T-cell (primary cell): ENCODE data around the gene FLOT2. TPM values are rescaled to one million over a fixed set of nuclear protein-coding genes. Genes with fewer than 3 reads are reported as not detected.

ENCODE experiments used
- ATAC-seq, 4 experiments: fragments of 200-7000 bp in 3 of 4; fragments of 150-1000 bp in 1 of 4; cut with Tn5 transposase; replicated peaks in 1 of 4; 1 replicate in 3 of 4; 2 replicates in 1 of 4; pipeline ENCODE4 v1.10.0; 2021; ENCODE audit warnings: moderate library complexity in 3 of 4, mild to moderate bottlenecking in 2 of 4, moderate number of reproducible peaks in 1 of 4
- CTCF ChIA-PET, 2 donors: fragments of 300-600 bp; sonication (Branson Sonifier 250); formaldehyde crosslinking; loops; one replicate each; lab custom pipeline; 2022; ENCODE audit warnings: antibody characterized with exemption in 2 of 2; lab: Charles Lee
- POLR2A ChIA-PET, 2 donors: fragments of 300-600 bp; sonication (Branson Sonifier 250); formaldehyde crosslinking; loops; one replicate each; lab custom pipeline; 2022; ENCODE audit warnings: antibody characterized with exemption in 2 of 2; lab: Charles Lee
- DNase-seq, 35 experiments: peaks; one replicate each; pipeline versions ENCODE4 v3.0.0 to v3.0.0-alpha.2; 2013 to 2023
- H3K27ac ChIP-seq: one replicate; pipeline ENCODE4 v1.5.1; 2013; ENCODE audit warnings: low read length
- H3K27me3 ChIP-seq, 2 experiments: replicated peaks in 1 of 2; 1 replicate in 1 of 2; 2 replicates in 1 of 2; pipeline versions ENCODE4 v1.6.1 to v1.7.0; 2013; ENCODE audit warnings: low read length in 1 of 2, mixed read lengths in 1 of 2; ENCODE audit not compliant: control insufficient read depth in 2 of 2, insufficient read depth in 2 of 2; ENCODE audit errors: extremely low read depth in 1 of 2
- H3K36me3 ChIP-seq, 2 donors: 1 replicate in 1 of 2; 2 replicates in 1 of 2; pipeline versions ENCODE4 v1.6.1 to v1.7.0; 2013; ENCODE audit warnings: low read length in 1 of 2; ENCODE audit not compliant: control insufficient read depth in 2 of 2, insufficient read depth in 1 of 2; ENCODE audit errors: extremely low read depth in 1 of 2
- H3K4me1 ChIP-seq, 2 experiments: 1 replicate in 1 of 2; 2 replicates in 1 of 2; pipeline versions ENCODE4 v1.6.1 to v1.7.0; 2013; ENCODE audit warnings: low read length in 2 of 2, mixed read lengths in 1 of 2; ENCODE audit not compliant: insufficient read depth in 2 of 2, control insufficient read depth in 1 of 2; ENCODE audit errors: extremely low read depth in 1 of 2
- H3K4me3 ChIP-seq, 2 donors: 1 replicate in 1 of 2; 2 replicates in 1 of 2; pipeline versions ENCODE4 v1.5.1 to v1.7.0; 2013; ENCODE audit warnings: mild to moderate bottlenecking in 2 of 2, low read length in 1 of 2, moderate library complexity in 1 of 2; ENCODE audit not compliant: control insufficient read depth in 1 of 2; ENCODE audit errors: extremely low read depth in 1 of 2
- H3K9me3 ChIP-seq: 2 replicates; pipeline ENCODE4 v1.7.0; 2013
- H3K27ac Mint-ChIP-seq, 2 donors: one replicate each; pipeline ENCODE4 v1.8.0; 2020 to 2021; ENCODE audit warnings: mild to moderate bottlenecking in 2 of 2, mixed read lengths in 2 of 2
- H3K27me3 Mint-ChIP-seq, 2 donors: one replicate each; pipeline ENCODE4 v1.8.0; 2021 to 2022; ENCODE audit warnings: mixed read lengths in 2 of 2
- H3K36me3 Mint-ChIP-seq: one replicate; pipeline ENCODE4 v1.8.0; 2021; ENCODE audit warnings: mixed read lengths
- H3K4me1 Mint-ChIP-seq, 3 donors: one replicate each; pipeline ENCODE4 v1.8.0; 2020 to 2022; ENCODE audit warnings: mixed read lengths in 3 of 3, mild to moderate bottlenecking in 1 of 3
- H3K4me3 Mint-ChIP-seq, 3 donors: one replicate each; pipeline ENCODE4 v1.8.0; 2020 to 2022; ENCODE audit warnings: mild to moderate bottlenecking in 3 of 3, mixed read lengths in 3 of 3, moderate library complexity in 3 of 3
- H3K9me3 Mint-ChIP-seq, 3 donors: one replicate each; pipeline ENCODE4 v1.8.0; 2020 to 2022; ENCODE audit warnings: mixed read lengths in 3 of 3
- WGBS: methylation state at CpG from one replicate; pipeline ENCODE4 v1.1.5; 2013; ENCODE audit warnings: missing lambda C conversion rate; ENCODE audit not compliant: insufficient coverage; 5-methylcytosine and 5-hydroxymethylcytosine counted together
- total RNA-seq, 35 experiments: library from RNA in 6 of 35; stranded (reverse) in 6 of 35; fragments of 120-200 nt in 1 of 35; gene quantifications; one replicate each; pipeline versions ENCODE4 v1.2.1 to v1.2.4 and lab custom pipeline; 2013 to 2026

FLOT2 gene
- total RNA-seq, 5 donors from 2014 or later (not counting 1 experiment from before 2014, with no cell fraction given), result 138 to 256 (median 235) TPM

DNA sequence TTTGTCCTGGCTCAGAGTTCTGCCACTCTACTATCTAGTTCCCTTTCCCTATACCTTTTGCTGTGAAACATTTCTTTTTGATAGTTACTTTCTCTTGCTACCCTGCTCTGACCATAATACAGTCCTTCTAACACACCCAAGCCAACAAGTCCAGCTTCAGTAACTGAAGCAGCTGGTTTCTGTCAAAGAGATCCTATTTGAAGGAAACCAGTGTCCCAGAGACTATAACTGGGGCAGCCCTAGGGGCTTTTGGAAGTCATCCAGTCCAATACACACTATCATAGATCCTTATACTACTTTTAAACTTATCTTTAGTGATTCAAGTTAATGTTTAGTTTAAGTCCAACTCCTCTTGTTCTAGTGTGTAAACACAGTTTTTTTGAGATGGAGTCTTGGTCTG lies 22.7 kb upstream of the FLOT2 start:
- Histone ChIP-seq H3K4me1 (peaks cover under 1 to 16% of the 10 kb centered on the region in 2 experiments), H3K27ac (no peak overlapping the region), H3K27me3 (no peaks in the 10 kb centered on the region), H3K4me3 (no peak overlapping the region), H3K36me3 (peaks cover 16 to 93% of the 10 kb centered on the region in 2 donors), H3K9me3 (no peaks in the 10 kb centered on the region)
- CTCF ChIA-PET, result interaction anchor here in 1 of 2 donors (0.6 kb wide), 1 partner anchor 92 kb away, joined by 3 read pairs; no protein-coding TSS in a partner anchor
- DNase-seq (no peak), ATAC-seq (no peak)
- no peaks in the 10 kb centered on the region for H3K9me3 Mint-ChIP-seq
- H3K27ac Mint-ChIP-seq, result peak overlapping the region; percentile 24 to 83
- peaks cover 24 to 32% (median 30%) of the 10 kb centered on the region in 3 donors for H3K4me1 Mint-ChIP-seq
- POLR2A ChIA-PET, result no interaction called here
- H3K27me3 Mint-ChIP-seq, result no peaks in the 10 kb centered on the region
- H3K36me3 Mint-ChIP-seq, result peaks cover 74% of the 10 kb centered on the region
- H3K4me3 Mint-ChIP-seq, result no peak overlapping the region

DNA sequence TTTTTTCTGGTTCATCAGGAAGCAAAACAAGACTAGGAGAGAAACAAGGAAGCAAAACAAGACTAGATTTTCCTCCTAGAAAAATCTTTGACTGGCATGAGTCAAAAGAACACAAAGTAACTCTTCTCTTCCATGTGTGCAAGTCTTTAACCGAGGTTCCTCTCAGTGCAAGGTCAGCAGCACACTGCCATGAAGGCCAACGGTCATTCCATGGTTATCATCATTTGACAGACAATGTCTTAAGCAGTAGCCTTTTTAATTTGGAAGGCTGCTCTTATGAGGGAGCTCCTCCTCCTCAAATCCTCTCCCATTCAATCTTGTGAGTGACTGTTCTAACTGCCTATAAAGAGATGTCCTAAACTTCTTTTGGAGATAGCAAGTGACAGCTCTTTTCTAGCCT lies 20.8 kb upstream of the FLOT2 start:
- no peaks in the 10 kb centered on the region for H3K27me3 ChIP-seq
- ATAC-seq (no peak), DNase-seq (no peak)
- H3K27ac ChIP-seq, result no peak overlapping the region
- H3K27me3 Mint-ChIP-seq, result no peaks in the 10 kb centered on the region
- peak overlapping the region; percentile 27 to 41 for H3K27ac Mint-ChIP-seq
- H3K9me3 ChIP-seq, result no peaks in the 10 kb centered on the region
- ChIA-PET CTCF (interaction anchor here (0.5 to 1.1 kb wide), 4 partner anchors 17 to 495 kb away, joined by 3 to 6 read pairs (median 4); no protein-coding TSS in a partner anchor), POLR2A (no interaction called here)
- no CpG with 5 or more reads among the region's 2 CpGs for WGBS
- H3K36me3 Mint-ChIP-seq, result peaks cover 73% of the 10 kb centered on the region
- H3K9me3 Mint-ChIP-seq, result no peaks in the 10 kb centered on the region
- no peaks in the 10 kb centered on the region for H3K4me1 ChIP-seq
- H3K36me3 ChIP-seq, result peaks cover 26 to 95% of the 10 kb centered on the region in 2 donors
- H3K4me3 ChIP-seq, result no peak overlapping the region
- H3K4me1 Mint-ChIP-seq, result peaks cover 7 to 18% (median 17%) of the 10 kb centered on the region in 3 donors
- no peak overlapping the region for H3K4me3 Mint-ChIP-seq

DNA sequence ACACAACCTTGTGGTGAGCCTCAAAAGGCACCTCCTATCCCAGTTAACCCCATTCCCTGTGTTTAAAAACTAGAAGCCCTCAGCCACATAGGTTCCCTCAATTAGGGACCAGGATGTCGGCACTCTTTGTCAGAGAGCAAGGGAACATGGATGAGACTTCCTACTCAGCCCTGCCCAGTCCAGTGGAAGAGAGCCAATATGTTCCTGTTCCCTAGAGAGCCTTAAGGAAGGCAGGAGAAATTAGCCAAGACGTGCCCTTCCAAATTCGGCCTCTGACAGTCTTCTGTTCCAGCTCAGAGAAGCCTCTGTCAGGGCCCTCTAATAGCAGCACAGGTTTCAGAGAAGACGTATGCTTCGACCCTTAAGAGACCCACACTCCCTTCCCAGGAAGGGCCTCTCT lies 19.9 kb upstream of the FLOT2 start:
- WGBS, result 90% methylated on average over 2 of the region's 5 CpGs
- no peaks in the 10 kb centered on the region for H3K27me3 ChIP-seq
- Mint-ChIP-seq H3K27ac (peak overlapping the region; percentile 28 to 49), H3K4me3 (no peak overlapping the region), H3K9me3 (no peaks in the 10 kb centered on the region), H3K36me3 (peaks cover 74% of the 10 kb centered on the region), H3K27me3 (no peaks in the 10 kb centered on the region), H3K4me1 (peaks cover 7 to 16% (median 13%) of the 10 kb centered on the region in 3 donors)
- no peak for ATAC-seq
- H3K9me3 ChIP-seq, result no peaks in the 10 kb centered on the region
- peaks cover 27 to 95% of the 10 kb centered on the region in 2 donors for H3K36me3 ChIP-seq
- no peak overlapping the region for H3K27ac ChIP-seq
- POLR2A ChIA-PET, result no interaction called here
- H3K4me3 ChIP-seq, result no peak overlapping the region
- no peak for DNase-seq
- no peaks in the 10 kb centered on the region for H3K4me1 ChIP-seq
- CTCF ChIA-PET, result interaction anchor here in 1 of 2 donors (1.6 kb wide), 1 partner anchor 191 kb away, joined by 5 read pairs; the partner anchor contains the start of gene TLCD1

DNA sequence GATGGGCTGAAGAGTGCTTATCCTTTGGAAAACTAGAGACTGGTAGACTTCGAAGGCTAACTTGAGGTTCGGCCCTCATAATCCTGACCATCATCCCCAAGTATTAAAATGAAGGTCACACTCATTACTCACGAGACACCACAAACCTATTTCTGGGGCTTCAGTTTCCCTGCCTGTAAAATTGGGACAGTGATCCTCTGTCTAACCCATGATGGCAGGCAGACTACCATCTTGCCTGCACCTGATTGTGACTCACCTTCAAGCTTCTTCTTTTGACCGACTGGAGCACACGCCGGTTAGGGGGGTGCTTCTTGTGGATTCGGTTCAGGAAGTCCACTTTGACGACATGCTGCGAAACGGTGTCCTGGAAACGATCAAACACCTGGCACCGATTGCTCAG lies 19.5 kb upstream of the FLOT2 start:
- 95% methylated on average over 11 of the region's 12 CpGs for WGBS
- Mint-ChIP-seq H3K27ac (peak overlapping the region in 1 of 2 donors; percentile 30), H3K36me3 (peaks cover 77% of the 10 kb centered on the region), H3K4me1 (peaks cover 7 to 15% (median 13%) of the 10 kb centered on the region in 3 donors), H3K9me3 (no peaks in the 10 kb centered on the region), H3K4me3 (no peak overlapping the region), H3K27me3 (no peaks in the 10 kb centered on the region)
- no peak overlapping the region for H3K4me3 ChIP-seq
- CTCF ChIA-PET, result interaction anchor here (0.5 to 2.1 kb wide), 6 partner anchors 15 to 190 kb away, joined by 3 to 6 read pairs (median 4); partner anchors contain the start of gene TLCD1 (in 1 of the 2)
- DNase-seq (no peak), ATAC-seq (no peak)
- POLR2A ChIA-PET, result no interaction called here
- peaks cover 27 to 96% of the 10 kb centered on the region in 2 donors for H3K36me3 ChIP-seq
- no peaks in the 10 kb centered on the region for H3K4me1 ChIP-seq
- no peak overlapping the region for H3K27ac ChIP-seq
- no peaks in the 10 kb centered on the region for H3K27me3 ChIP-seq
- no peaks in the 10 kb centered on the region for H3K9me3 ChIP-seq

DNA sequence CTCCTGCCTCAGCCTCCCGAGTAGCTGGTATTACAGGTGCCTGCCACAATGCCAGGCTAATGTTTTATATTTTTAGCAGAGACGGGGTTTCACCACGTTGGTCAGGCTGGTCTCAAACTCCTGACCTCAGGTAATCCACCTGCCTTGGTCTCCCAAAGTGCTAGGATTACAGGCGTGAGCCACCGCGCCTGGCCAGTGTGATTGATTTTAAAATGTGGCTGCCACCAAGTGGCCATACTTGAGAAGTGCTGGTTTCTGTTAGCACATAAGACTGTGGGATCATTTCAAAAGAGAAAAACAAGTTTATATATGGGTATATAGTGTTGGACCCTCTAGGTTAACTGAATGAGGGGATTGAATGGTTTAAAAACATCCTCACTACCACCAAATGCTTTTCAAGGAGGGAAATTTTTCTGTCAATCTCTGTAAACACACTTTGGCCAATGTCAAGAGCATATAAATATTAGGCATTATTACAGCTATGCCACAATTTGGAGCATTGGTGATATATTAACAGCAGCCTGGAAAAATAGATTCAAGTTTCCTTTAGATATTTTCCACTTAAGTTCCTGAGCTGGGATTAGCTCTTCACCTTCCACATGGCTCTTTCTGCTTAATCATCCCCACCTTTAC lies 18.9 kb upstream of the FLOT2 start:
- Histone ChIP-seq H3K9me3 (no peaks in the 10 kb centered on the region), H3K27ac (no peak overlapping the region), H3K4me1 (no peaks in the 10 kb centered on the region), H3K27me3 (no peaks in the 10 kb centered on the region), H3K36me3 (peaks cover 33 to 96% of the 10 kb centered on the region in 2 donors), H3K4me3 (no peak overlapping the region)
- H3K4me1 Mint-ChIP-seq, result peaks cover 7 to 12% (median 10%) of the 10 kb centered on the region in 3 donors
- H3K9me3 Mint-ChIP-seq, result no peaks in the 10 kb centered on the region
- WGBS, result 52% methylated on average over 2 of the region's 6 CpGs
- POLR2A ChIA-PET, result interaction anchor here in 1 of 2 donors (1.1 kb wide), 1 partner anchor 12 kb away, joined by 3 read pairs; no protein-coding TSS in a partner anchor
- ATAC-seq (peak; percentile 79 to 82 (median 80)), DNase-seq (peak in 23 of 35 experiments; percentile 23 to 66 (median 38))
- H3K27ac Mint-ChIP-seq, result peak overlapping the region; percentile 71 to 74
- no peaks in the 10 kb centered on the region for H3K27me3 Mint-ChIP-seq
- no peak overlapping the region for H3K4me3 Mint-ChIP-seq
- peaks cover 74% of the 10 kb centered on the region for H3K36me3 Mint-ChIP-seq
- CTCF ChIA-PET, result interaction anchor here (0.5 to 2.1 kb wide), 7 partner anchors 9 to 190 kb away, joined by 3 to 6 read pairs (median 3); partner anchors contain the start of gene TLCD1 (in 1 of the 2)

DNA sequence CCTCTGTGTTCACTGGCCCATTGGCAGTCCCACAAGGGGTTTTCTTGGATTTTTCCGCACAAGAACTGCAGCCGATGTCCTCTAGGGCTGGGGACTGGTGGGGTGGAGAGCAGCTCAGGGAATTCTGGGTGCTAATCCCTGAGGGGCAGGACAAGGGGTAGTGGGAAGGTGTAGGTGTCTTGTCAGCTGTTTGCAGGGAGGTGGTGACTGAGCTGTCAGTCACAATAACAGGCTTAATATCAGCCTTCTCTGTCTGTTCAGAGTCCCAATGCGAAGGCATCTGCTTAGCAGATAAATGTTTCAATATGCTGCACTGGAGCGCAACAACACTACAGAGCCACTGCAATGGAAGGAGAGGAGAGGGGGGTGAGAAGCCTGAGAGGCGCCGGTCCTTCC lies 15.4 kb upstream of the FLOT2 start:
- DNase-seq (no peak), ATAC-seq (no peak)
- ChIA-PET POLR2A (interaction anchor here in 1 of 2 donors (0.6 kb wide), 1 partner anchor 570 kb away, joined by 4 read pairs; no protein-coding TSS in a partner anchor), CTCF (interaction anchor here in 1 of 2 donors (0.6 kb wide), 1 partner anchor 34 kb away, joined by 3 read pairs; no protein-coding TSS in a partner anchor)
- H3K27ac ChIP-seq, result no peak overlapping the region
- Mint-ChIP-seq H3K27me3 (no peaks in the 10 kb centered on the region), H3K36me3 (peaks cover 63% of the 10 kb centered on the region), H3K4me1 (peaks cover 7 to 12% (median 10%) of the 10 kb centered on the region in 3 donors), H3K27ac (no peak overlapping the region), H3K4me3 (no peak overlapping the region), H3K9me3 (no peaks in the 10 kb centered on the region)
- H3K36me3 ChIP-seq, result peaks cover 48 to 96% of the 10 kb centered on the region in 2 donors
- H3K9me3 ChIP-seq, result no peaks in the 10 kb centered on the region
- 93% methylated on average over 4 of the region's 6 CpGs for WGBS
- no peak overlapping the region for H3K4me3 ChIP-seq
- no peaks in the 10 kb centered on the region for H3K4me1 ChIP-seq
- H3K27me3 ChIP-seq, result no peaks in the 10 kb centered on the region
